Gastrocnemius medialis (tissue), 4 donors: ENCODE data around the gene CGB7. TPM values are rescaled to one million over a fixed set of nuclear protein-coding genes. Genes with fewer than 3 reads are reported as not detected.

Experiments used
- microRNA-seq, 2 donors: library from miRNA; unstranded; fragments of <30 nt; microRNA quantifications; one replicate each; pipeline ENCODE4, GENCODE V29; 2016; ENCODE audit warnings: borderline replicate concordance in 2 of 2
- total RNA-seq, 4 donors: library from RNA; depleted of rRNA; stranded (reverse); fragments of >200 nt; gene quantifications; one replicate each; pipeline versions ENCODE4 v1.1.0 to v1.2.3, GENCODE V29; 2016

The CGB7 gene
- total RNA-seq, 4 donors from 2014 or later: 0.42 to 1.1 TPM; not detected in 2

Small RNA genes lying within 50 kb of the gene (microRNA-seq; reads per million reads assigned to microRNA genes)
- 0 reads per million in 2 donors for gene MIR6798

Other genes with a start within 250 kb of the CGB7 start
- gene BCAT2, start 246.7 kb downstream of the CGB7 start, total RNA-seq: 10 to 100 TPM; 28.0 to 56.6 (median 43.8) TPM
- gene HSD17B14, start 221.3 kb downstream of the CGB7 start, total RNA-seq: 1 to 10 TPM in 3 of 4 donors, not detected in 1; 1.2 to 1.9 (median 1.7) TPM
- 1 to 10 TPM; 3.4 to 9.7 (median 6.3) TPM for gene PLEKHA4, start 189.1 kb downstream of the CGB7 start, total RNA-seq
- 10 to 100 TPM; 28.7 to 73.9 (median 39.8) TPM for gene PPP1R15A, start 185.3 kb downstream of the CGB7 start, total RNA-seq
- gene TULP2, start 159.0 kb downstream of the CGB7 start, total RNA-seq: not detected
- gene NUCB1, start 157.4 kb downstream of the CGB7 start, total RNA-seq: 100 to 1,000 TPM in 3 of 4 donors, 10 to 100 TPM in 1; 83.9 to 162 (median 148) TPM
- not detected for gene DHDH, start 124.0 kb downstream of the CGB7 start, total RNA-seq
- gene BAX, start 102.9 kb downstream of the CGB7 start, total RNA-seq: 10 to 100 TPM in 3 of 4 donors, 1 to 10 TPM in 1; 7.9 to 21.8 (median 18.0) TPM
- gene FTL, start 92.4 kb downstream of the CGB7 start, total RNA-seq: 1,000 to 10,000 TPM in 3 of 4 donors, 100 to 1,000 TPM in 1; 894 to 1,364 (median 1,121) TPM
- gene GYS1, start 64.4 kb downstream of the CGB7 start, total RNA-seq: 100 to 1,000 TPM; 110 to 221 (median 126) TPM
- gene RUVBL2, start 63.9 kb downstream of the CGB7 start, total RNA-seq: 100 to 1,000 TPM; 134 to 185 (median 146) TPM
- gene LHB, start 40.7 kb downstream of the CGB7 start, total RNA-seq: 1 to 10 TPM in 1 of 4 donors, not detected in 3; 1.9 TPM
- not detected for gene CGB3, start 33.4 kb downstream of the CGB7 start, total RNA-seq
- not detected for gene CGB2, start 25.9 kb downstream of the CGB7 start, total RNA-seq
- gene CGB1, start 20.9 kb downstream of the CGB7 start, total RNA-seq: not detected
- gene CGB5, start 13.9 kb downstream of the CGB7 start, total RNA-seq: not detected
- gene CGB8, start 8.6 kb downstream of the CGB7 start, total RNA-seq: not detected
- 1 to 10 TPM; 1.3 to 6.8 (median 2.9) TPM for gene NTF4, start 7.1 kb upstream of the CGB7 start, total RNA-seq
- gene KCNA7, start 14.9 kb upstream of the CGB7 start, total RNA-seq: 10 to 100 TPM in 3 of 4 donors, 1 to 10 TPM in 1; 4.3 to 20.2 (median 13.9) TPM
- gene SNRNP70, start 27.7 kb upstream of the CGB7 start, total RNA-seq: 100 to 1,000 TPM in 2 of 4 donors, 10 to 100 TPM in 2; 55.6 to 305 (median 107) TPM
- 10 to 100 TPM; 25.7 to 97.9 (median 34.0) TPM for gene LIN7B, start 56.6 kb upstream of the CGB7 start, total RNA-seq
- 10 to 100 TPM in 1 of 4 donors, 1 to 10 TPM in 3; 1.3 to 11.7 (median 3.5) TPM for gene C19orf73, start 61.4 kb upstream of the CGB7 start, total RNA-seq
- gene PPFIA3, start 61.8 kb upstream of the CGB7 start, total RNA-seq: 1 to 10 TPM; 1.9 to 4.1 (median 3.0) TPM
- gene HRC, start 97.6 kb upstream of the CGB7 start, total RNA-seq: 100 to 1,000 TPM; 190 to 537 (median 300) TPM
- 10 to 100 TPM; 10.4 to 11.5 (median 11.3) TPM for gene TRPM4, start 100.0 kb upstream of the CGB7 start, total RNA-seq